ENCODE data around the gene NCF4. TPM values are rescaled to one million over a fixed set of nuclear protein-coding genes. Genes with fewer than 3 reads are reported as not detected.
A peak's percentile ranks its signal among the peaks of the same experiment; 100 is the strongest.

The NCF4 gene
- total RNA-seq, 1 donor from 2014 or later = 120 TPM

- ChIA-PET POLR2A (interaction anchor here (1.1 kb wide), 1 partner anchor 13 kb away, joined by 3 read pairs; the partner anchor contains the start of gene CSF2RB), CTCF (no interaction called here)
- Mint-ChIP-seq H3K9me3 (peaks cover 6% of the 10 kb centered on the region), H3K4me3 (no peak overlapping the region), H3K27me3 (peaks cover 4% of the 10 kb centered on the region), H3K27ac (no peak overlapping the region), H3K4me1 (peaks cover 11% of the 10 kb centered on the region), H3K36me3 (ENCODE audit: low read depth) (peaks cover 2% of the 10 kb centered on the region)
- no peak for TF ChIP-seq CTCF (IDR thresholded peaks at IDR 0.05)
- ATAC-seq (ENCODE audit: low read depth) (no peak), DNase-seq (no peak)
- intact Hi-C loops (cut with micrococcal nuclease) = no loop called here
Observed at GRCh38 chr22:36900225-36900624, 39.4 kb downstream of the NCF4 start.

GRCh38 chr22:36900880-36901279 is 40.1 kb downstream of the NCF4 start:
- intact Hi-C loops (cut with micrococcal nuclease) = no loop called here
- CTCF ChIA-PET = no interaction called here
- POLR2A ChIA-PET = interaction anchor here (1.0 to 1.9 kb wide), 2 partner anchors 9 to 13 kb away, joined by 3 to 6 read pairs; partner anchors contain the start of gene CSF2RB
- TF ChIP-seq CTCF (IDR thresholded peaks at IDR 0.05) = no peak
- no peak for ATAC-seq (ENCODE audit: low read depth)
- Mint-ChIP-seq H3K9me3 (peaks cover 3% of the 10 kb centered on the region), H3K4me1 (peaks cover 11% of the 10 kb centered on the region), H3K27ac (peak overlapping the region; percentile 73), H3K36me3 (ENCODE audit: low read depth) (no peaks in the 10 kb centered on the region), H3K4me3 (no peak overlapping the region), H3K27me3 (peaks cover 4% of the 10 kb centered on the region)
- DNase-seq = no peak

GRCh38 chr22:36901411-36902142 is 40.8 kb downstream of the NCF4 start:
- Mint-ChIP-seq H3K4me3 (no peak overlapping the region), H3K4me1 (peaks cover 11% of the 10 kb centered on the region), H3K27me3 (peaks cover 4% of the 10 kb centered on the region), H3K27ac (peak overlapping the region; percentile 73), H3K9me3 (peaks cover 3% of the 10 kb centered on the region), H3K36me3 (ENCODE audit: low read depth) (no peaks in the 10 kb centered on the region)
- intact Hi-C loops (cut with micrococcal nuclease) = no loop called here
- DNase-seq = no peak
- ChIA-PET CTCF (no interaction called here), POLR2A (interaction anchor here (0.6 to 1.9 kb wide), 3 partner anchors 10 to 1801 kb away, joined by 3 to 6 read pairs (median 3); partner anchors contain the start of gene CSF2RB)
- no peak for TF ChIP-seq CTCF (IDR thresholded peaks at IDR 0.05)
- peak; percentile 78 for ATAC-seq (ENCODE audit: low read depth)

GRCh38 chr22:36902143-36902926 is 41.5 kb downstream of the NCF4 start:
- ATAC-seq (ENCODE audit: low read depth) = no peak
- Mint-ChIP-seq H3K27ac (peak overlapping the region; percentile 73), H3K4me1 (peaks cover 11% of the 10 kb centered on the region), H3K9me3 (peaks cover 3% of the 10 kb centered on the region), H3K27me3 (peaks cover 4% of the 10 kb centered on the region), H3K36me3 (ENCODE audit: low read depth) (no peaks in the 10 kb centered on the region), H3K4me3 (no peak overlapping the region)
- ChIA-PET CTCF (interaction anchor here (2.0 kb wide), 1 partner anchor 46 kb away, joined by 5 read pairs; no protein-coding TSS in a partner anchor), POLR2A (interaction anchor here (0.6 to 1.9 kb wide), 2 partner anchors 11 to 1800 kb away, joined by 3 to 6 read pairs; partner anchors contain the start of gene CSF2RB)
- TF ChIP-seq CTCF (IDR thresholded peaks at IDR 0.05) = no peak
- no peak for DNase-seq
- intact Hi-C loops (cut with micrococcal nuclease) = no loop called here
